ENCODE measurements around the gene GPR146. TPM values are rescaled to one million over a fixed set of nuclear protein-coding genes. Genes with fewer than 3 reads are reported as not detected.

The GPR146 gene
- total and polyA plus RNA-seq, 9 of the 15 experiments (the other 6 are each of a cell fraction or from before 2014, with no cell fraction given): 0.22 to 3.6 (median 0.64) TPM; not detected in 2

- peak; percentile 59 for TF ChIP-seq SUPT5H (IDR thresholded peaks at IDR 0.05)
- no peak for TF ChIP-seq HDGF (IDR thresholded peaks at IDR 0.05)
- TF ChIP-seq, protein P1, sequence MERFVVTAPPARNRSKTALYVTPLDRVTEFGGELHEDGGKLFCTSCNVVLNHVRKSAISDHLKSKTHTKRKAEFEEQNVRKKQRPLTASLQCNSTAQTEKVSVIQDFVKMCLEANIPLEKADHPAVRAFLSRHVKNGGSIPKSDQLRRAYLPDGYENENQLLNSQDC (CRISPR knock-in tag; IDR thresholded peaks at IDR 0.05): 0 out of 2 replicates have a peak, but pooled peaks have one; percentile 36
- TF ChIP-seq, protein P2, sequence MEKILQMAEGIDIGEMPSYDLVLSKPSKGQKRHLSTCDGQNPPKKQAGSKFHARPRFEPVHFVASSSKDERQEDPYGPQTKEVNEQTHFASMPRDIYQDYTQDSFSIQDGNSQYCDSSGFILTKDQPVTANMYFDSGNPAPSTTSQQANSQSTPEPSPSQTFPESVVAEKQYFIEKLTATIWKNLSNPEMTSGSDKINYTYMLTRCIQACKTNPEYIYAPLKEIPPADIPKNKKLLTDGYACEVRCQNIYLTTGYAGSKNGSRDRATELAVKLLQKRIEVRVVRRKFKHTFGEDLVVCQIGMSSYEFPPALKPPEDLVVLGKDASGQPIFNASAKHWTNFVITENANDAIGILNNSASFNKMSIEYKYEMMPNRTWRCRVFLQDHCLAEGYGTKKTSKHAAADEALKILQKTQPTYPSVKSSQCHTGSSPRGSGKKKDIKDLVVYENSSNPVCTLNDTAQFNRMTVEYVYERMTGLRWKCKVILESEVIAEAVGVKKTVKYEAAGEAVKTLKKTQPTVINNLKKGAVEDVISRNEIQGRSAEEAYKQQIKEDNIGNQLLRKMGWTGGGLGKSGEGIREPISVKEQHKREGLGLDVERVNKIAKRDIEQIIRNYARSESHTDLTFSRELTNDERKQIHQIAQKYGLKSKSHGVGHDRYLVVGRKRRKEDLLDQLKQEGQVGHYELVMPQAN (IDR thresholded peaks at IDR 0.05; ENCODE audit: borderline replicate concordance): peak; percentile 93
- TF ChIP-seq, protein P3, sequence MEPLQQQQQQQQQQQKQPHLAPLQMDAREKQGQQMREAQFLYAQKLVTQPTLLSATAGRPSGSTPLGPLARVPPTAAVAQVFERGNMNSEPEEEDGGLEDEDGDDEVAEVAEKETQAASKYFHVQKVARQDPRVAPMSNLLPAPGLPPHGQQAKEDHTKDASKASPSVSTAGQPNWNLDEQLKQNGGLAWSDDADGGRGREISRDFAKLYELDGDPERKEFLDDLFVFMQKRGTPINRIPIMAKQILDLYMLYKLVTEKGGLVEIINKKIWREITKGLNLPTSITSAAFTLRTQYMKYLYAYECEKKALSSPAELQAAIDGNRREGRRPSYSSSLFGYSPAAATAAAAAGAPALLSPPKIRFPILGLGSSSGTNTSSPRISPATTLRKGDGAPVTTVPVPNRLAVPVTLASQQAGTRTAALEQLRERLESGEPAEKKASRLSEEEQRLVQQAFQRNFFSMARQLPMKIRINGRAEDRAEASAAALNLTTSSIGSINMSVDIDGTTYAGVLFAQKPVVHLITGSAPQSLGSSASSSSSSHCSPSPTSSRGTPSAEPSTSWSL (CRISPR knock-in tag; IDR thresholded peaks at IDR 0.05; ENCODE audit: borderline replicate concordance): no peak
- no peak for TF ChIP-seq ELF1 (tag; IDR thresholded peaks at IDR 0.05)
- no peak for TF ChIP-seq ELF2 (CRISPR knock-in tag; IDR thresholded peaks at IDR 0.05)
- no peak for TF ChIP-seq ZNF24 (IDR thresholded peaks at IDR 0.05)
- TF ChIP-seq SIRT6 (IDR thresholded peaks at IDR 0.05; ENCODE audit: low read depth, low read length): no peak
- no peak for TF ChIP-seq TRIM28 (IDR thresholded peaks at IDR 0.05)
- TF ChIP-seq SAFB2 (IDR thresholded peaks at IDR 0.05; ENCODE audit: borderline replicate concordance, low read depth, low read length, severe bottlenecking): no peak
- TF ChIP-seq MAFG (tag; conservative IDR thresholded peaks at IDR 0.05): no peak
- TF ChIP-seq BHLHE40 (IDR thresholded peaks at IDR 0.05; ENCODE audit: low read length): peak; percentile 77
- TF ChIP-seq, protein P4, sequence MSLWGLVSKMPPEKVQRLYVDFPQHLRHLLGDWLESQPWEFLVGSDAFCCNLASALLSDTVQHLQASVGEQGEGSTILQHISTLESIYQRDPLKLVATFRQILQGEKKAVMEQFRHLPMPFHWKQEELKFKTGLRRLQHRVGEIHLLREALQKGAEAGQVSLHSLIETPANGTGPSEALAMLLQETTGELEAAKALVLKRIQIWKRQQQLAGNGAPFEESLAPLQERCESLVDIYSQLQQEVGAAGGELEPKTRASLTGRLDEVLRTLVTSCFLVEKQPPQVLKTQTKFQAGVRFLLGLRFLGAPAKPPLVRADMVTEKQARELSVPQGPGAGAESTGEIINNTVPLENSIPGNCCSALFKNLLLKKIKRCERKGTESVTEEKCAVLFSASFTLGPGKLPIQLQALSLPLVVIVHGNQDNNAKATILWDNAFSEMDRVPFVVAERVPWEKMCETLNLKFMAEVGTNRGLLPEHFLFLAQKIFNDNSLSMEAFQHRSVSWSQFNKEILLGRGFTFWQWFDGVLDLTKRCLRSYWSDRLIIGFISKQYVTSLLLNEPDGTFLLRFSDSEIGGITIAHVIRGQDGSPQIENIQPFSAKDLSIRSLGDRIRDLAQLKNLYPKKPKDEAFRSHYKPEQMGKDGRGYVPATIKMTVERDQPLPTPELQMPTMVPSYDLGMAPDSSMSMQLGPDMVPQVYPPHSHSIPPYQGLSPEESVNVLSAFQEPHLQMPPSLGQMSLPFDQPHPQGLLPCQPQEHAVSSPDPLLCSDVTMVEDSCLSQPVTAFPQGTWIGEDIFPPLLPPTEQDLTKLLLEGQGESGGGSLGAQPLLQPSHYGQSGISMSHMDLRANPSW (CRISPR knock-in tag; IDR thresholded peaks at IDR 0.05): no peak
- no peak for TF ChIP-seq ZNF668 (CRISPR knock-in tag; IDR thresholded peaks at IDR 0.05)
- TF ChIP-seq GTF2A2 (tag; IDR thresholded peaks at IDR 0.05): no peak
- no peak for TF ChIP-seq SMC3 (conservative IDR thresholded peaks at IDR 0.05; ENCODE audit: insufficient read depth, low read depth, low read length)
- no peak for TF ChIP-seq SREBF1 (IDR thresholded peaks at IDR 0.05; ENCODE audit: borderline replicate concordance, low read depth, low read length)
- no peak for TF ChIP-seq CBX8 (IDR thresholded peaks at IDR 0.05; ENCODE audit: borderline replicate concordance, extremely low read depth, low read depth, low read length, poor library complexity, severe bottlenecking)
- peak; percentile 20 for TF ChIP-seq CBFA2T3 (IDR thresholded peaks at IDR 0.05)
- TF ChIP-seq POLR2AphosphoS2 (IDR thresholded peaks at IDR 0.05; ENCODE audit: low read length): no peak
- no peak for TF ChIP-seq GATA2 (CRISPR knock-in tag; IDR thresholded peaks at IDR 0.05)
- TF ChIP-seq EP300 (IDR thresholded peaks at IDR 0.05; ENCODE audit: low read length): no peak
- TF ChIP-seq HOXB6 (CRISPR knock-in tag; IDR thresholded peaks at IDR 0.05; ENCODE audit: borderline replicate concordance): no peak
These were observed 15.3 kb upstream of the GPR146 start (continued) for GRCh38 chr7:1028775-1029636.
